Occipital lobe (tissue), 2 donors: ENCODE results near the gene PDE4B. TPM values are rescaled to one million over a fixed set of nuclear protein-coding genes. Genes with fewer than 3 reads are reported as not detected.
"Not testable (repeated sequence)": the region's sequence is repeated elsewhere in the genome, so short reads cannot be mapped to it uniquely, and the experiment has no call there.

Experiments
- DNase-seq: peaks from one replicate; lab custom pipeline; 2025; lab: John Stamatoyannopoulos, UW
- total RNA-seq: library from RNA; depleted of rRNA; stranded (reverse); fragments of >200 nt; gene quantifications from one replicate; pipeline ENCODE4 v1.2.3, GENCODE V29; 2014

Gene PDE4B
- total RNA-seq, 1 donor from 2014 or later, result 77.8 TPM

DNA sequence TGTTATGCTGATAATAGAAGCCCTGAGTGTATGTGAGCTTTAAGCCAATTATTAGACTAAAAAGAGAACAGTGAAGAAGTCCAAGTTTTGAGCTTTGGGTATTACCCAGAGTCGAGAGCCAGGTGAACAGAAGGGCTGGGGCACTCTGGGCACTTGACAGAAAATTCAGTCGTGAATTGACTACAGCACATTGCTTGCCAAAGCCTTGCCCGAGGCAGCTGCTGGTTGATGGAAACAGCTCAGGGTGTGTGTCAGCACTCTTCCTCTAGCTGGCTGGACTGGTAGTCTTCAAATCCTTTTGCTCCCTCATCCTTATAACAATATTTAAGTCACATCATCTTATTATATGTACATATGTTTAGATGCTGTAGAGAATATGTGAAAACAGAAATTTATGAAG, 21.3 kb downstream of the PDE4B start:
- no peak for DNase-seq

DNA sequence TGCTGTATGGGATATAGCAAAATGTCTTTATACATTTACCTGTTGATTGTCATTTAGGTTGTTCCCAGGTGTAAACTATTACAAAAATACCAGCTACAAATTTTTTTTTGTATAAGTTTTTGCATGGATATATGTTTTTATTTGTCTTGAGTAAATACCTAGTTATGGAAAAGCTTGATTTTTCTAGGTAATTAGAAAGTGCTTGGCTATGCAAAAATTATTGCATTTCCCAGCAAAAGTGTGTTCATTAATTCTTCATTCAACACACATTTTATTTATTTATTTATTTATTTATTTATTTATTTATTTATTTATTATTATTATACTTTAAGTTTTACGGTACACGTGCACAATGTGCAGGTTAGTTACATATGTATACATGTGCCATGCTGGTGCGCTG, 22.1 kb downstream of the PDE4B start:
- no peak for DNase-seq

- no peak for DNase-seq
These were observed 25.2 kb downstream of the PDE4B start for GRCh38 chr1:65817891-65818290.

- no peak for DNase-seq
These were observed 26.3 kb downstream of the PDE4B start for GRCh38 chr1:65818966-65819365.

GRCh38 chr1:65820983-65821382, 28.3 kb downstream of the PDE4B start:
- DNase-seq, result no peak

- no peak for DNase-seq
These were observed 28.7 kb downstream of the PDE4B start for GRCh38 chr1:65821386-65821785.

GRCh38 chr1:65824103-65824502, 31.4 kb downstream of the PDE4B start:
- DNase-seq, result no peak

GRCh38 chr1:65825741-65826140, 33.0 kb downstream of the PDE4B start:
- DNase-seq, result no peak

DNA sequence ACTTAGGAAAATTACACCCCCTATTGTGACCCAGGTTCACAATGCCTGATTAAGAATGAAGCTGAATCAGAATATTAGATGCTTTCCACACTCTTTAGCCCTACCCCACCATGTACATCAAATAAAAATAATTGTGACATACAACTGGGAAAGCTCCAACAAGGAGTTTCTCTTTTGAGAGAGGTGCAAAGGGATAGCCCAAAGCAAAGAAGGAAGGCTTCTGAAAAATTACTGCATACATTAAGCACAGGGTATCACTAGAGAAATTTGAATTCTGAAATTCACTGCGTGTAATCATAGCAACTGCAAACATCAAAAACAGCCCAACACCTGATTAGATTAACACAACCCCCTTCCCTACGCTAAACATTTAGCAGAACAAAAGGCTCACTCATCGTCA, 34.1 kb downstream of the PDE4B start:
- no peak for DNase-seq

DNA sequence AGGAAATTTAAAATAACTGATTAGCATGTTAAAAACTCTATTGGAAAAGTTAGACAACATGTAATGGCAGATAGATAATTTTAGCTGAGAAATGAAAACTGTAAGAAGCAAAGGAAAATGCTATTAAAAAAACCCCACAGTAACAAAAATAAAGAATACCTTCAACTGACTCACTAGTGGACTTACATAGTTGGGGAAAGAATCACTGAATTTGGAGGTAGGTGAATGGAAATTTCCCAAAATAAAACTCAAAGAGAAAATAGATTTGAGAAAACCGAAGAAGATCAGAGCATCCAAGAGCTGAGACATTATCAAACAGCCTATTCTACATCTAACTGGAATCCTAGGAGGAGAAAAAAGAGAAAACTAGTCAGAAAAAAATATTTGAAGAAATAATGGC, 34.7 kb downstream of the PDE4B start:
- no peak for DNase-seq

- no peak for DNase-seq
These were observed 37.6 kb downstream of the PDE4B start for GRCh38 chr1:65830306-65830705.

DNA sequence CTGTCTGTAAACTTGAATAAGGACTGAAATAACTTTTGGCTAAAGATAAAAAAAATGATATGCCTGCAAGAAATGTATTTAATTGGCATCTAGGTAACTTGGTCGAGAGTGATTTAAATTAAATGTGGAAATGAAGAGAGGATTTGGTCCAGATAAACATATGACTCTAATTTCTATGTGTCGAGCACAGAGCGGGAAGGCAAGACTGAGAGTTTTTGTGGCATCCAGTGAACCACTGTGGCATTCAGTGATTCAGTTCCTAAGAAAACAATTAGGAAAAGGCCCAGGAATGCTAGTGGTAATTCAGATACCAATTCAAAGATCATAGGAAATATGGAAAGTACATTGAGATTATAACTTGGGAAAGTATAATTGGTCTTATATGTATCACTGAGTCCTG, 39.6 kb downstream of the PDE4B start:
- DNase-seq, result no peak

DNA sequence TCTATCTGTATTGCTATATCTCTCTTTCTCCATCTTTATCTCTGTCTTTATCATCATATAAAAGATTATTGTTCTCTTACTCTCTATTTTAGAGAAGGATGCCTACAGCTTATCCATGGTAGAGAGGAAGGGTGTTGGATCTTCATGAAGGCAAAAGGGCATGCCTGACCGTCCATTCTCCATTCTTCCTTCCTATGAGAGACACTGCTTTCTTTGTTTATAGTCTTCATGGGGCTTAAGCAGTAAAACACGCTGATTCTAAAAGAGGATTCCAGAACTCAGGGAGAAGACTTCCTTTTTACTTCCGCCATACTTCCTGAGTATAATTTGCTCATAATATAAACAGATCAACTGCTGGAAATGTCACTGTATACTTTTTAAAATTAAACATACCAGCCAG, 44.0 kb downstream of the PDE4B start:
- no peak for DNase-seq

DNA sequence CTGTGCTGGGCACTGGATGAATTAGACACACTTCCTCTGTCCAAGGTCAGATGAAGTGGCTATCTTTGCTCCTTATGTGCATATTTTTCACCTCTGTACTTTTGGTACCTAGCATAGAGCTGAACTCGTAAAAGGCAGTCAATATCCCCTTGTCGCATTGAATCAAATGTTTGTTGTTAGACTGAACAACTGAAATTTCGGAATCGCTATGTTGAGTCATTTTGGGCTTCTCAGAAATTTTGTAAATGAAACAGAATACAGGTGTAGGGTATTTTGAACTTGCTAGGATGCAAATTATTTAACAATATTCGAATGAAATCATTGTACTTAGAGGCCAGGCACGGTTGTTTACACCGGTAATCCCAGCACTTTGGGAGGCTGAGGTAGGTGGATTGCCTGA, 48.0 kb downstream of the PDE4B start:
- no peak for DNase-seq

DNA sequence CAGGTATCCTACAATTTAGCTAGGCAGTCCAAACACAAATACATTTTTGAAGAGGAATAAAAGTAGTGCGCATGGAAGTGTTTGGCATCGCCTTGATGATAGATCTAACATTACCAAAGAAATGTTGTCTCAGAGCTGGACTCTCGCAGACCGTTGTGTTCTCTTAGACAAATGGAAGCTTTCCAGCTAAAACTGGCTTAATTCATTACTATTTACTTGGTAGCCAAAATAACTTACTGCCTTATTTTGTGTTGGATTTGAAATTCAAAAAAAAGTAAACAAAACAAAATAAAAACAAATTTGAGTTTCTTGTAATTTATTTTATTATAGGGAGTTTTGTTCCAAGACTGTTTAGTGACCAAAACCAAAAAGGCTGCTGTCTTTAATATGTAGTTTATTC, 51.6 kb downstream of the PDE4B start:
- DNase-seq, result no peak

DNA sequence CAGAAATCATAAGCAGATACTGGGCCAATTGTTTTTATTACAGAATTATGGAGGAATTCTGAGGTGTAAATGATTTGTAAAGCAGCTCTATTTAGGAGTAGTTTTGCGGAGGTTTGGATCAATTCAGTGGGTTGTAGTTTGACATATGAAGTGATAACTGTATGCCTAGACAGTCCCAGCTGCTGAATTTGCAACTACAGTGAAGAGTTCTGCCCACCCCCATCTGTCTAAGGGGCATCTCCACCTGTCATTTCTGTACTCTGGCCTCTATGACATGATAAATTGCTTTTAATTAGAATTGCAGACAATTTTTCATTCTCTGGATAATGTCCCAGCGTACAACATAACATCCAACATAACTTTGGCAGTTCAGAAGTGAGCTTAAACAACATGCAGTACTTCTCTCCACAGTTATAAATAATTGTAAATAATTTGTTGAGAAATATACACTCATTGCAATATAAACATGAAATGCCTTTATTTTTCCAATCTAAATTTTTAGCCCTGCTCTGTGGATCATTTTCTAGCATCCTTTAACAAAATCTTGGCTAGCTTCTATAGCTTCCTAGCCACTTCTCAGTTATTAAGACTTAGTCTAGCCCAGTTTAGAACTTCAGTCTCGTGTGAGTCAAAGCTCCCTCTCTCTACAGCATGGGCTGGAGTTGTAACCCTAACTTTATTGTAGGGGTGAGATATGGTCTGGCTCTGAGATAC, 52.3 kb downstream of the PDE4B start:
- no peak for DNase-seq

- DNase-seq, result no peak
These were observed 52.9 kb downstream of the PDE4B start for GRCh38 chr1:65845535-65846060.

DNA sequence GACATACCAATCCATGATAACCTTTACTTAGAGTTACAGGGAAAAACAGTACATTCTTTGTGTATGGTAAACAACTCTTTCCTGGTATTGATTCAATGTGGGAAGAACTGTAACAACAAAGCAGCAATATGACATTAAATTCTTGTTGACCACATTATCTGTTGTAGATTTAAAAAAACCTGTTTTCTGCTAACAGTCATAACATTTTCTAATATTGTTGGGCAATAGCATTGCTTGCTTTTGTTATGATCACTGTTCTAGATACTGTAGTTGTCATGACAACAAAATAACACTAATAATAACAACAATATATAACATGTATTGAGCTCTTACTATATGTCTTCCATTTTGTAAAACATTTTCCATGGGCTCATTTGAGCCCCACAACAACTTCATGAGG, 54.2 kb downstream of the PDE4B start:
- no peak for DNase-seq

GRCh38 chr1:65850281-65850680, 57.6 kb downstream of the PDE4B start:
- DNase-seq, result no peak

- not testable (repeated sequence) for DNase-seq
These were observed 63.9 kb downstream of the PDE4B start for GRCh38 chr1:65856591-65856990.

GRCh38 chr1:65866439-65866838, 73.7 kb downstream of the PDE4B start:
- no peak for DNase-seq

DNA sequence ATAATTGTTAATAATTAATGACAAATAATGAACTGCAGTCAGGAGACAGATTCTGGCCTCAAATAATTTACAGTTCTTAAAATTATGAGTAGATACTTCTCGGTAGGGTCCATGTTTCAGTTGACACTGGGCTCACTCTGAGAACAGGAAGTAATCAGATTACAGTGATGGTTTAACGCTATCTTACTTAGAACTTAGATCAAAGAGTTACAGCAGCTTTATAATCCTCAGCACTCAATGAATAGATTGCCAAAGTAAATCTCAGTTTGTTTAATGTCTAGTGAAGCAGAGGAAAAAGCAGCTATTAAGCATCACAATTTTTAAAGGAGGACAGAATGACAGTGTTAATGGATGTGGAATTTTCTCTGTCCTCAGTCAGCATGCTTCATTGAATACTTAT, 79.6 kb downstream of the PDE4B start:
- DNase-seq, result no peak

DNA sequence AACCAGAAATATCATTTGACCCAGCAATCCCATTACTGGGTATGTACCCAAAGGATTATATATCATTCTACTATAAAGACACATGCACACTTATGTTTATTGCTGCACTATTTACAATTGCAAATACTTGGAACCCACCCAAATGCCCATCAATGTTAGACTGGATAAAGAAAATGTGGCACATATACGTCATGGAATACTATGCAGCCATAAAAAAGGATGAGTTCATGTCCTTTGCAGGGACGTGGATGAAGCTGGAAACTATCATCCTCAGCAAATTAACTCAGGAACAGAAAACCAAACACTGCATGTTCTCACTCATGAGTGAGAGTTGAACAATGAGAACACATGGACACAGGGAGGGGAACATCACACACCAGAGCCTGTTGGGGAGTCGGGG, 85.6 kb downstream of the PDE4B start:
- not testable (repeated sequence) for DNase-seq

DNA sequence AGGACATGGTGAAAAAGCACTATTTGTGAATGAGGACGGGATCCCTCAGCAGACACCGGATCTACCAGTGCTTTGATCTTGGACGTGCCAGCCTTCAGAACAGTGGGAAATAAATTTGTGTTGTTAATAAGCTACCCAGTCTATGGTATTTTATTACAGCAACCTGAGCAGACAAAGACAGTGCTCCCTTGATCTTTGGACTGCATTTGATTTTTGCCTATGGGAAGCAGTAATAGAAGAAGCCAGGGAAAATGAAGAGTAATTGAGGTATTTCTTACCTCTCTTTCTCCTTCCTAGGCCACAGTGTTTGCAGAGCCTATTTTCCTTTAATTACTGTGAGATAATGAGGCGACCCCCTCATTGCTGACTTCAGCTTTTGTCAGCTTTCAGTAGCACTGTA, 87.9 kb downstream of the PDE4B start:
- no peak for DNase-seq
